Peyer's patch (tissue), 4 donors: ENCODE data around the gene TENT5C.

Source experiments
- POLR2A ChIP-seq, 2 donors: fragments of 450-650 bp; IDR thresholded peaks; one replicate each; pipeline ENCODE4 v1.5.1; 2017; ENCODE audit warnings: antibody characterized with exemption in 2 of 2, mild to moderate bottlenecking in 2 of 2, moderate library complexity in 2 of 2
- TF ChIP-seq, protein P1 (sequence below), 6 experiments: fragments of 450-650 bp in 4 of 6; fragments of 200-600 bp in 2 of 6; sonication (generic) in 1 of 6; IDR thresholded peaks; one replicate each; pipeline ENCODE4 v1.5.1; 2017 to 2019; ENCODE audit warnings: antibody characterized with exemption in 6 of 6, mild to moderate bottlenecking in 3 of 6, moderate library complexity in 1 of 6

DNA sequence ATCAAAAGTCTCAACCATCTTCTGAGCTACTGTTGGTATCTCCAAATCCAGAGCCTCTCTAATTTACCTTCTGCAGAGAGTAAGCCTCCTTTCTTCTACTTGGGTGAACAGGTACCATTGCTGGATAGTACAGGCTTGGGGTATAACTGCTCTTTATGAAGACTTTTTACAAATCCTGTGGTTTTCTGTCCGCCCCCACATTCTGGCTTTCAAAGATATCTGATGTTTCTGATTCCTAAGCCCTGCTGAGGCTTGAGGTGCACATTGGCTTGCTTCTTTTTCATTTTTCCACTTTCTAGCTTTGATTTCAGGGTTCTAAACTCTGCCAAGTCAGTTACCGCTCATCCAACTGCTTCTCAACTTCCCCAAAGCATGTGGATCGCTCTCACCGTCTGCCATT lies 37.1 kb downstream of the TENT5C start:
- TF ChIP-seq POLR2A (IDR thresholded peaks at IDR 0.05), result no peak
- TF ChIP-seq, protein P1, sequence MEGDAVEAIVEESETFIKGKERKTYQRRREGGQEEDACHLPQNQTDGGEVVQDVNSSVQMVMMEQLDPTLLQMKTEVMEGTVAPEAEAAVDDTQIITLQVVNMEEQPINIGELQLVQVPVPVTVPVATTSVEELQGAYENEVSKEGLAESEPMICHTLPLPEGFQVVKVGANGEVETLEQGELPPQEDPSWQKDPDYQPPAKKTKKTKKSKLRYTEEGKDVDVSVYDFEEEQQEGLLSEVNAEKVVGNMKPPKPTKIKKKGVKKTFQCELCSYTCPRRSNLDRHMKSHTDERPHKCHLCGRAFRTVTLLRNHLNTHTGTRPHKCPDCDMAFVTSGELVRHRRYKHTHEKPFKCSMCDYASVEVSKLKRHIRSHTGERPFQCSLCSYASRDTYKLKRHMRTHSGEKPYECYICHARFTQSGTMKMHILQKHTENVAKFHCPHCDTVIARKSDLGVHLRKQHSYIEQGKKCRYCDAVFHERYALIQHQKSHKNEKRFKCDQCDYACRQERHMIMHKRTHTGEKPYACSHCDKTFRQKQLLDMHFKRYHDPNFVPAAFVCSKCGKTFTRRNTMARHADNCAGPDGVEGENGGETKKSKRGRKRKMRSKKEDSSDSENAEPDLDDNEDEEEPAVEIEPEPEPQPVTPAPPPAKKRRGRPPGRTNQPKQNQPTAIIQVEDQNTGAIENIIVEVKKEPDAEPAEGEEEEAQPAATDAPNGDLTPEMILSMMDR (IDR thresholded peaks at IDR 0.05), result no peak
